A549 treated with dexamethasone at 1 μM for 4 hours (cell line): ENCODE results near the gene MUSTN1. TPM values are rescaled to one million over a fixed set of nuclear protein-coding genes. Genes with fewer than 3 reads are reported as not detected.

ENCODE experiments used
- total RNA-seq: library from RNA; stranded (reverse); fragments of 200-300 nt; extraction: Qiagen RNA extraction; gene quantifications from 5 replicates; pipeline ENCODE4 v1.2.3, GENCODE V29; 2022

Gene MUSTN1
- 0.14 to 0.31 TPM (median 0.16 TPM) in 4 of 5 replicates, not detected in the other for total RNA-seq

GRCh38 chr3:52834871-52835501, at the start of gene MUSTN1:
MUSTN1 (minus strand) TSS chr3:52835019; CDS start chr3:52834948, 71 bp downstream.

GRCh38 chr3:52830535-52831258, 4.1 kb downstream of the MUSTN1 start, which contains the start of gene ITIH4:
ITIH4 (minus strand) TSS chr3:52830672; CDS start chr3:52830642, 30 bp downstream.

GRCh38 chr3:52794612-52795099, 40.2 kb downstream of the MUSTN1 start, which contains the start of gene ITIH3:
ITIH3 (plus strand) TSS chr3:52794796; CDS start chr3:52794804, 8 bp downstream.

Other genes with a start within 250 kb of the MUSTN1 start
- 9.8 to 19.7 TPM (median 16.7 TPM) in 5 replicates for gene PBRM1, start 149.1 kb downstream of the MUSTN1 start, total RNA-seq
- gene GNL3, start 149.0 kb downstream of the MUSTN1 start, total RNA-seq, result 90.0 to 134 TPM (median 91.6 TPM) in 5 replicates
- 35.8 to 41.4 TPM (median 38.7 TPM) in 5 replicates for gene GLT8D1, start 129.2 kb downstream of the MUSTN1 start, total RNA-seq
- 160 to 177 TPM (median 167 TPM) in 5 replicates for gene SPCS1, start 128.9 kb downstream of the MUSTN1 start, total RNA-seq
- gene NEK4, start 64.1 kb downstream of the MUSTN1 start, total RNA-seq, result 10.9 to 15.0 TPM (median 14.0 TPM) in 5 replicates
- 0.06 TPM in 1 of 5 replicates, not detected in the others for gene ITIH1, start 57.4 kb downstream of the MUSTN1 start, total RNA-seq
- 0.08 to 0.37 TPM (median 0.15 TPM) in 5 replicates for gene ITIH3, start 40.2 kb downstream of the MUSTN1 start, total RNA-seq
- 0.25 to 1.0 TPM (median 0.63 TPM) in 5 replicates for gene ITIH4, start 4.3 kb downstream of the MUSTN1 start, total RNA-seq
- gene STIMATE, start 62.5 kb upstream of the MUSTN1 start, total RNA-seq, result 7.3 to 9.2 TPM (median 8.8 TPM) in 5 replicates
- 9.1 to 12.3 TPM (median 9.8 TPM) in 5 replicates for gene SFMBT1, start 211.1 kb upstream of the MUSTN1 start, total RNA-seq